Epithelial cell of esophagus (primary cell): ENCODE measurements around the gene GET4.

ENCODE experiments used
- DNase-seq: peaks from one replicate; pipeline ENCODE4 v3.0.0; 2010; ENCODE audit warnings: low read depth
- H3K4me3 ChIP-seq: 2 replicates; pipeline ENCODE4 v1.5.1; 2011; ENCODE audit warnings: mild to moderate bottlenecking, low read length, control low read depth
- TF ChIP-seq, protein P1 (sequence below): IDR thresholded peaks from 2 replicates; pipeline ENCODE4 v1.5.1; 2011; ENCODE audit warnings: low read depth, mild to moderate bottlenecking, low read length, control low read depth, inconsistent platforms; ENCODE audit not compliant: insufficient read depth; ENCODE audit errors: missing control alignments

GET4 gene

DNA sequence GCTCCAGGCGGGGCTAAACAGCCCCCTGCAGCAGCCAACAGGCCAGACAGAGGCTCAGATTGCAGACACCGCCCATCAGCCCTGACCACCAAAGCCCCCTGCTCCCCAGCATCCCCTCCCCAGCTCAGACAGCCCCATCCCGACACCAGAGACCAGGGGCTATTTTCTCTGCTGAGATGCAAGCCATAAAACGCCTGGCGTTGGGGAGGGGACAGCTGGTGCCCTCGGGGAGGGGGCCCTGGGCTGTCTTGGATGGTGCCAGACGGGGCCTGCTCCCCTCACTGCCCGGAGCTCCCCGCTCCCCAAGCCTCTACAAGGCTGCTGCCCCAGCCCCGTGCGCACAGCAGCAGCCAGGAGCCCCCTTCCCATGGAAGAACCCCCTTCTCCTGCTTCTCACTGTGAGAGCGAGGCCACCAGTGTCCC lies 31.8 kb downstream of the GET4 start:
- no peak for DNase-seq
- TF ChIP-seq, protein P1, sequence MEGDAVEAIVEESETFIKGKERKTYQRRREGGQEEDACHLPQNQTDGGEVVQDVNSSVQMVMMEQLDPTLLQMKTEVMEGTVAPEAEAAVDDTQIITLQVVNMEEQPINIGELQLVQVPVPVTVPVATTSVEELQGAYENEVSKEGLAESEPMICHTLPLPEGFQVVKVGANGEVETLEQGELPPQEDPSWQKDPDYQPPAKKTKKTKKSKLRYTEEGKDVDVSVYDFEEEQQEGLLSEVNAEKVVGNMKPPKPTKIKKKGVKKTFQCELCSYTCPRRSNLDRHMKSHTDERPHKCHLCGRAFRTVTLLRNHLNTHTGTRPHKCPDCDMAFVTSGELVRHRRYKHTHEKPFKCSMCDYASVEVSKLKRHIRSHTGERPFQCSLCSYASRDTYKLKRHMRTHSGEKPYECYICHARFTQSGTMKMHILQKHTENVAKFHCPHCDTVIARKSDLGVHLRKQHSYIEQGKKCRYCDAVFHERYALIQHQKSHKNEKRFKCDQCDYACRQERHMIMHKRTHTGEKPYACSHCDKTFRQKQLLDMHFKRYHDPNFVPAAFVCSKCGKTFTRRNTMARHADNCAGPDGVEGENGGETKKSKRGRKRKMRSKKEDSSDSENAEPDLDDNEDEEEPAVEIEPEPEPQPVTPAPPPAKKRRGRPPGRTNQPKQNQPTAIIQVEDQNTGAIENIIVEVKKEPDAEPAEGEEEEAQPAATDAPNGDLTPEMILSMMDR: no peak
- H3K4me3 ChIP-seq: no peak overlapping the region

DNA sequence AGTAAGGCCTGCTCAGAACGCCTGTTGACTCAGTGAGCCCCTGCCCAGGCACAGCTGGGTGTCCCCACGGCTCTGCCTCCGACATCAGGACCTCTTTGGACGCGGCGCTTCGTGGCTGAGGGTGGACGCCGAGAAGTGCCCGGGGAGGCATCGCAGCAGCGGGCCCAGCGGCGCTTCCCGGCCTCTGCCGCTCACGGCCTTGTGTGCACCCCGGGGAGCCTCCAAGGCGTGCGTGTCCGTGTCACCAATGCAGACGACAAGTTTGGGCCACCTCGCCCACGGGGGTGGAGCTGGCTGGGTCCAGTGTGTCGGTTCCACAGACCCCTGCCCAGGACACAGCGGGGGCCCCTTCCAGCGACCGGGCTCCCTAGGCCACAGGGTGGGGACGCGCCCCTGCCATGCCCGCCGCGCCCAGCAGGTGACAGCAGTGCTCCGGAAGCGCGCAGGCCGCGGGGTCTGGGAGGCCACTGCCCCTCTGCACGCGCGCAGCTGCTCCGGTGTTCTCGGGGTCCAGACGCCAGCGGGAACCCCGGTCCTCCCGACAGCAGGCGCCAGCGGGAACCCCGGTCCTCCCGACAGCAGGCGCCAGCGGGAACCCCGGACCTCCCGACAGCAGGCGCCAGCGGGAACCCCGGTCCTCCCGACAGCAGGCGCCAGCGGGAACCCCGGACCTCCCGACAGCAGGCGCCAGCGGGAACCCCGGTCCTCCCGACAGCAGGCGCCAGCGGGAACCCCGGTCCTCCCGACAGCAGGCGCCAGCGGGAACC lies 32.4 kb downstream of the GET4 start:
- TF ChIP-seq, protein P1: peak; percentile 61
- H3K4me3 ChIP-seq: peak overlapping the region; percentile 21
- peak; percentile 47 for DNase-seq

DNA sequence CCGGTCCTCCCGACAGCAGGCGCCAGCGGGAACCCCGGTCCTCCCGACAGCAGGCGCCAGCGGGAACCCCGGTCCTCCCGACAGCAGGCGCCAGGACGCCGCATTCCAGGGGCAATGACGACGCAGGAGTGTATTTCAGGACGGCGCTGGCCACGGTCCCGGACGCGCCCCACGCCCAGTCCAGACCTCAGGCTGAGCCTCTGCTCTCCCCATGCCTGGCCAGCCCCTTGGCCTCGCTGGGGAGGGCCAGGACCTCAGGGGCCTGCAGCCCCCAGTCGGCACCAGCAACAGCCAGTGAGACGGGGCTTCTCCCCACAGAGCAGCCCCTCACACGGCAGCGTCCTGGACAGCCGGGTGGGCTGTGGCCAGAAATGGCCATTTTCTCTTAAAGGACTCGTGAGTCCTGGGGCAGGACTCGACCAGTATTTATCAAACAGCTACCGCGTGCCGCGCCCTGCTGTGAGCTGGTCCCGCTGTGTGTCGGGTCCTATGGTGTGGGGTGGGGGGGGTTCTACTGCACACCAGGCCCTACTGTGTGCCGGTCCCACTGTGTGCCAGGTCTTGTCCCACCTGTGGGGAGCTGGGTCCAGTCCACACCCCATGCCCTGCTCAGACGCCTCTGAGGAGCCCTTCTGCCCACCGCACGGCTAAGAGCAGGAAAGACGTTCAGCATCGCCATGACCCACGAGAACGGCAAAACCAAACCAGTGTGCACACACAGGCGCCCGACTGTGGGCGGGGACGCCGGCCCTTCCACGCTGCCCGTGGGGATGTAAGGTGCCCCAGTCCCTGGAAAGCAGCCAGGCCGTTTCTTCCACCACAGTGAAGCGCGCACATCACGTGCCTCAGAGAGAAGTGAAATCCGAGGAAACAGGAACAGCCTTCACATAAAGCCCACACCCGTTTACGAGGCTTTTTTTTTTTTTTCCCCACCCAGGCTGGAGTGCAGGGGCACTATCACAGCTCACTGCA lies 33.3 kb downstream of the GET4 start:
- TF ChIP-seq, protein P1: no peak
- peak; percentile 27 for DNase-seq
- no peak overlapping the region for H3K4me3 ChIP-seq

DNA sequence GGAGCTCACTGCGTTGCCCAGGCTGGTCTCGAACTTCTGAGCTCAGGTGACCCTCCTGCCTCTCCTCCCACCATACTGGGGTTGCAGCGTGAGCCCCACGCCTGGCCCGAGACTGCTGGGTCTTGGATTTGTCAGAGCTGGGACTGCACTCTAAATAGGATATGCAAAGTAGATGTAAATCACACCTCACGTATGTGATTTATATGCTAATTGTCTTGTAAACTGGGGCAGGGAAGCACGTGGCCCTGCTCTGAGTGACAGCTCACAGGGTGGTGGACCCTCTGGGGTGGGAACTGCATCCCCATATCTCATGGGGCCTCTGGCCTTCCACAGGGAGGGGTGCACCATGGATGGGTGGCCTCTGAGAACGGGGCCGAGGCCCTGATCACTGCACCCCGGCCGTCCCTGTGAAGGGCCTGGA lies 34.1 kb downstream of the GET4 start:
- no peak overlapping the region for H3K4me3 ChIP-seq

DNA sequence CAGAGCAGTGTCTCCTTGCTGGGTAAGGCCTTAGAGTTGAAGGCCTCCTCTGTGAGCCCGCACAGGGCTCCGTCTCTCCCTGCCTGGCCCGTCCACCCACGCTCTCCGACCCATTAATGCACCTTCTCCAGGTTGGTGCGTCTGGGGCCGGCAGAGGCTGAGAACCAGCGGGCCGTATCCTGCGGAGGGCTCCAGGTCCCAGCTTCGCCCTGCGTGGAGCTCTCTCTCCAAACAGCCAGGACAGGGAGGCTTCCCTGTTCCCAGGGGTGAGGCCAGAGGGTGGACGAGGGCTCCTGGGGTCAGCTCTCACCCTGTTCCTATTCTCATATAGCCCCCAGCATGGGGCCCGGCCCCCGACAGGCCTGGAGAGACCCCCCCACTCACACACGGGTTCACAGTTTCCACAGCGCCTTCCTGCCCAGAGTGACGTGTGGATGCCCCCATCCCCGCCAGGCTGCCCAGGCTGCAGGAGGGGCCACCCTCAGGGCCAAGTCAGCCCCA lies 34.6 kb downstream of the GET4 start:
- no peak for DNase-seq
- no peak overlapping the region for H3K4me3 ChIP-seq
- TF ChIP-seq, protein P1: no peak

More for the DNA sequence above, 34.1 kb downstream of the GET4 start:
- DNase-seq: no peak
- TF ChIP-seq, protein P1: no peak

DNA sequence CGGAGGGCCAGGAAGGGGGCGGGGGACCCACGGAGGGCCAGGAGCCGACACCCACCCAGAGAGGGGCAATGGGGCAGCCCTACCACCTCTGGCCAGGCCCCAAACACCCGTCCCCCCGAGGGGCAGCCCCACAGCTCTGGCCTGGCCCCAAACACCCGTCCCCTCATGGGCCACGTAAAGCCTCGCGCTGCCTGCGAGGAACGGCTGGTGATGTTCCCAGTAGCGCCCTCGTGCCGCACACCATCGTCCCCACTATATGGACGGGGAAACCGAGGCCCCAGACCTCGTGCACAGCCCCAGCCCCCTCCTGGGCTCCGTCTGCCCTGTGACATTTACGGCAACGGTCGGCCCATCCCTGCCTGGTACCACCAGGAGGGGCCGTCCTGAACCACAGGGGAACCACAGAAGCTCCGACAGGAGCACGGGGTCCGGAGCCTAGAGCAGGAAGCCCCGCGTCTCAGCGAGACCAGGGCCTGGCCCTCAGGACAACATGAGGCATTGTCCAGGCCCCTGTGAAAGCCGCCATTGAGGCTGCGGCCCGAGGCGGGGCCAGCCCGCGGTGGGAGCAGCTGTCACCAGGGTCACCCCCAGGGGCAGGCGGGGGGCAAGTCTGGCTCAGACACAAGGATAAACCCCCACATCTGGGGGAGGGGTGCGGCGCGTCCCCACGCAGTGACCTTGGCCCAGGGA lies 35.6 kb downstream of the GET4 start:
- DNase-seq: no peak
- TF ChIP-seq, protein P1: no peak
- no peak overlapping the region for H3K4me3 ChIP-seq
